ENCODE data around the gene MAP2K3.
"Not testable (repeated sequence)": the region's sequence is repeated elsewhere in the genome, so short reads cannot be mapped to it uniquely, and the experiment has no call there.

Gene MAP2K3

DNA sequence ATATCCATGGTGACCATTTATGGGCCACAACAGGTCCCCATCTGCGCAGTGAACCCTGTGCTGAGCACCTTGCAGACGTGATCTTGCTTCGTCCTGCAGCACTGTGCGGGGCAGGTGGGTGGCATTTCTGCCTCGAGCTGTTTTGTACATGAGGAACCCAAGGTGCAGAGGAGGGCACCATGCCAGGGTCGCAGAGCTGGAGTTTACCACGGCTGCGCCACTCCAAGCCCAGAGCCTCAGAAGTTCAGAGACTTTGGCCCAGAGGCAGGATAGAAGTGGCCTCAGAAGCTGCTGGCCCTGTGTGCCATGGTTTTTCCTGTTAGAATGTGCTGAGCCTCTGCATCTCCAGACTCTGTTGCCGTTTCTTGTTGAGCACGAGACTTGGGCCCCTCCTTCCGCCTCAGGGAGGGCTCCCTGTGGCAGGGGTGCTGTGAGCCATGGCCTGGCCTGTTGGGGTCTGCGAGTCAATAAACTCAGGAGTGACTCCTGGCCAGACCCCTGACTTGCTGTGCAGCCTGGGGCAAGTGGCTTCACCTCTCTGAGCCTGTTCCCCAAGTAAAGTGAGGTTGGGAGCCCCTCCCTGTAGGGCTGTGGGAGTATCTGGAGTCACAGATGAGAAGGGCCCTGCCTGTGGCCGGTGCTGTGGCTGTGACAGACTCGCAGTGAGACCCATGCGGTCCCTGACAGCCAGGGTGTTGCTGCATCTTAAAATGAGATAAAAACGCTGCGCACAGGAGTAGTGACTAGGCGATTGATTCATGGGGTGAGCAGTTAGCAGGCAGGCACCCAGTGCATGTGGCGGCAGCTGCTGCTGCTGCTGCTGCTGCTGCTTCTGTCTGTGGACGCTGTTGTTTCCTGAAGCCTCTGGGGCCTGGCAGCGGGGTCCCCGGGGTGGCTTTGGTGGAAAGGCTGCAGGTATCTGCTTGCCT lies 11.8 kb downstream of the MAP2K3 start:
- no peak for DNase-seq (ENCODE audit: low read depth in 1 of 2, low spot score in 1 of 2)

- DNase-seq (ENCODE audit: low read depth in 1 of 2, low spot score in 1 of 2) = no peak
These were observed 12.6 kb downstream of the MAP2K3 start for GRCh38 chr17:21297026-21297520.

DNA sequence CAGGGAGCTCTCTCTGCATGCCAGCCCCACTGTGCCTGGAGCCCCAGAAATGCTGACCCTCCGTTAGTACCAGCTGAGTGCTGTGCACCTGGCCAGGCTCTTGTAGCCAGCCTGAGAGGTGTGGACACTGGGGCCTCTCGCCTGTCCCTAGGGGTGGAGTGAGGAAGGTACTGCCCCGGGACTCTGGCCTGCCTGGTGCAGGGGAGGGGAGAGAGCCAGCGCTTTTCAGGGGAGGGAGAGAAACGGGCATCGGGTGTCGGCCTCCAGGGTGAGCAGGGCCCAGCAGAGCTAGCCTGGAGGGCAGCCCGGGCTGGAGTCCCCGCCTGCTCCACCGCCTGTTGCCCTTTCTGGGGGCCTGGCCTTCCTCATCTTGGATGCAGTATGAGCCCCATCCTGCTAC lies 13.1 kb downstream of the MAP2K3 start:
- DNase-seq (ENCODE audit: low read depth in 1 of 2, low spot score in 1 of 2) = no peak

GRCh38 chr17:21298056-21298982 lies 13.8 kb downstream of the MAP2K3 start:
- DNase-seq (ENCODE audit: low read depth in 1 of 2, low spot score in 1 of 2) = no peak

DNA sequence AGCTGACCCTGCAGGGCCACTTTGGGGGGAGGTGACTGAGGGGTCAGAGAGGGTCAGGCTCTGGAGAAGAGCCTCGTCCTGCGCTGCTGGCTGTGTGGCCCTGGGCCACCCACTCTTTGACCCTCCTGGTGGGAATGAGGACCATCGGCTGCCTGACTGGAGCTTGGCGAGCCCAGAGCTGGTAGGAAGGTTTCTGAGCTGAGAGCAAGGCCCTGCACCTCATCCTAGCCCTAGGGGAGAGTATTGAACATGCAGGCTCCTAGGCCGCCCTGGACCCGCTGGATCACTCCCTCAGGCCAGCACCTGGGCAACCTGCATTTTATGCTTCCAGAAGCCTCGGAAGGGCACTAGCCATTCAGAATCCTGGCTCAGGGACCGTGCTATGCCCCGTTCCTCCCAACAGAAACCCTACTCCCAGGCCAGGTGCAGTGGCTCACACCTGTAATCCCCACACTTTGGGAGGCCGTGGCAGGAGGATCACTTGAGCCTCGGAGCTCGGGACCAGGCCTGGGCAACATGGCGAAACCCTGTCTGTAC lies 14.5 kb downstream of the MAP2K3 start:
- no peak for DNase-seq (ENCODE audit: low read depth in 1 of 2, low spot score in 1 of 2)

DNA sequence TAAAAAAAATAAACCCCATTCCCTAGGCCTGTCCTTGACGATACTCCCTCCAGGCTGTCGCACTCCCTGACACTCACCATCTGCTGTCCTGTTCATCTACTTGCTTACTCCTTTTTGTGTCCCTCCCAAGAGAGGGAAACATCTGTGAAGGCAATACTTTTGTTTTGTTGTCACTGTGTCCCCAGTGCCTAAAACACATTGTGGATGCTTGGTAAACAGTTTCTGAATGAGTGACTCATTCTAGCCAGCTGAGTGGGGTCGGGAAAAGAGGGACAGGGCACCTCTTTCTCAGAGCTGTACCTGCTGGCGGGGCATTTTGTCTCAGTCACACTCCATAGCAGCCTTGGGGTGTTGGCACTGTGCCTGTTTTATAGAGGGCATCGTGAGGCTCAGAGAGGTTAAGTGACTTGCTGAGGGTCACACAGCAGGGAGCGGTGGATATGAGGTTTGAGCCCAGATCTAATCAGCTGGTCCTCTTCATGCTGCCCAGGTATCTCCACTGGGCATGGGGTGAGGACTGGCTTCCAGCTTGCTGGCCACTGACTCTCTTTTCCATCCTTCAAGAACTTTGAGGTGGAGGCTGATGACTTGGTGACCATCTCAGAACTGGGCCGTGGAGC lies 15.6 kb downstream of the MAP2K3 start:
- DNase-seq (ENCODE audit: low read depth in 1 of 2, low spot score in 1 of 2) = no peak

DNA sequence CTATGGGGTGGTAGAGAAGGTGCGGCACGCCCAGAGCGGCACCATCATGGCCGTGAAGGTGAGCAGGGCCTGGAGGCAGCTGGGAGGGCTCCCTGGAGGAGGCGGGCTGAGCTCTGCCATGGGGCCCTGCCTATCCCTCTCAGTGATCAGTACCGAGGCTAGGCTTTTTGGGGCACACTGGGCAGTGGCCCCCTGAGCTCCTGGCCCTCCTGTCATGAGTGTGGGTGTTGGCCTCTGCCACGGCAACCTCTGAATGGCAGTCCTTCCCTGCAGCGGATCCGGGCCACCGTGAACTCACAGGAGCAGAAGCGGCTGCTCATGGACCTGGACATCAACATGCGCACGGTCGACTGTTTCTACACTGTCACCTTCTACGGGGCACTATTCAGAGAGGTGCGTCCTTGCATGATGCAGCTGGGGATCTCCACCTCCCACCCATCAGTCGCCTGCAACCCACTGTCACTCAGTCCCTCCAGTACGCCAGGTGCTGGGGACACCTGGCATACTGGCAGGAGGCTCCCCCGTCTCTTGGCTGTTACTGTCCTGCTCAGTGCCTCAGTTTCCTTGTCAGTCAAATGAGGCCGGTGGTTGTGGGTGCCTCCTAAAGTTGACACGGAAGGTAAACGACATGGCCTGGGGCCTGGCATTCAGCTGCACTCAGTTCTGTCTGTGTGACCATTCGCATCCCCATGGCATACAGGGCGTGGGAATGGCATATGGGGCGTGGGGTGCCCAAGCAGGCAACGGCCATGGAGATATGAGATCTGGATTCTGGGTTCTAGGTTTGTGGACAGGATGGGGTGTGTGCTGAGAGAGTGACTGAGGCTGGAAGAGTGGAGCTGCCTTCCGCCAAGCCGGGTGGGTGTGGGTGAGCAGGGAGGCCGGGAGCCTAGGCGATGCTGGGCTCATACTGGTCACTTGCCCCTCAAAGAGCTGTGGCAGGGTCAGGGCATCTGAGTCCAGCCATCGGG lies 16.4 kb downstream of the MAP2K3 start:
- DNase-seq (ENCODE audit: low read depth in 1 of 2, low spot score in 1 of 2) = no peak

DNA sequence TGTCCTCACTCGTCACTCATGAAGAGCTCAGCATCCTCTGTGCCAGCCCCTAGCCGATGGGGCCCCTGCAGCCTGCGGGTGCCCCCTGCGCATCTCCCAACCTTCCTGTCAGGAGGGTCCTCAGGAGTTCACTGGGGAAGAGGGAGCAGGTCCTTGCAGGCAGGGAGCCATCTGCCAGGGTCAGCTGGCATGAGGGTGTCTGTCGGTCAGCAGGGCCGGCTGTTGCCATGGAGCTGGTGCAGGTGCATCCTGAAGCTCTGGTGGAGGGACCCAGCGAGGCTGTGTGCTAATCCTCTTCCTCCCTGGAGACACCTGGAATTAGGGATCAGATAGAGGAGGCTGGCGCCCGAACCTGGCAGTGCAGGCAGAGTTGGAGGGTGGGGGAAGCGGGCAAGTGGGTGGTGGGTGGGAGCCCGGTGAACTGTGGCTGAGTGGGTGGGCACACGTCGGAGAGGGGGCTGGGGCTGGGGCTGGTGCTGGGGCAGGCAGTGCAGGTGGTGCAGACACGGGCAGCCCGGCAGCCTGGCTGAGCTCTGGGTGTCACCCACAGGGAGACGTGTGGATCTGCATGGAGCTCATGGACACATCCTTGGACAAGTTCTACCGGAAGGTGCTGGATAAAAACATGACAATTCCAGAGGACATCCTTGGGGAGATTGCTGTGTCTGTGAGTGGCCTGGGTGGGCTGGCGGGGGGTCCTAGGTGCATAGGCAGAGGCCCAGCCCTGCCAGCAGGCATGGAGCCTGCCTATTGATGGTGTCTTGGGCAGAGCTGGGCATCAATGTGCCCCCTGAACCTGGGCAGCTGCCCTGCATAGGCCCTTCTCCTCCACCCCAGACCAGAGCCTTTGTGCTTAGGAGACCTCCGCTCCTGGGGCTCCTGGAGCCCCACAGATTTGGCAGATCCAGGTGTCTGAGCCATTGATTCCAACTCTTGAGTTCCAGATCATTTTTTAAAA lies 17.4 kb downstream of the MAP2K3 start:
- no peak for DNase-seq (ENCODE audit: low read depth in 1 of 2, low spot score in 1 of 2)

GRCh38 chr17:21302711-21303425 lies 18.4 kb downstream of the MAP2K3 start:
- DNase-seq (ENCODE audit: low read depth in 1 of 2, low spot score in 1 of 2) = no peak

DNA sequence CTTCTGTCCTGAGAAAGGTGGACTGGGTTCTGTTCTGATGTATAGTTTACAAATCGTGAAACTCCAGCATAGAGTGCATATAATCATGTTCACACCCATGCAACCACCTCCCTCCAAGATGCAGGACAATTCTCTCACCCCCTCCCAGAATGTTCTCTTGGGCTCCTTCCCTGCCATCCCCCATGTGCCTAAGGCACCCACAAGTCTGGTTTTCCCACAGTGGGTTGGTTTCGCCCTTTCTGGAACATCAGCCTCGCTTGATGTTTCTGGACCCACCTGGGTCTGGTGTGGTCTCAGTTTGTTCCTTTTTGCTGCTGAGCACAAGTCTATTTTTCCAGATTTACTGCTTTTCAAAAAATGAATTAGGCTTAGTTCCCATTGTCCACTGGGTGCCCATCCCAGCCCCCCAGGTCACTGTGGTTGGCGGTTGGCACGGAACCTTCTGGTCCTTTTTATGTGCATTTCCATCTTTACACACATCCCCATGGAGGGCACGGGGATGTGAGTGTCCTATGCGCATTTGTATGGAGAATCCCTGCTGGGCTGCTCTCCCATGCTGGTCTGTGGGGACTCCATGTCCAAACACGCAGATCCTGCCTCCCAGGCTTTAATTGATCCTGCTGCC lies 19.0 kb downstream of the MAP2K3 start:
- DNase-seq (ENCODE audit: low read depth in 1 of 2, low spot score in 1 of 2) = no peak

DNA sequence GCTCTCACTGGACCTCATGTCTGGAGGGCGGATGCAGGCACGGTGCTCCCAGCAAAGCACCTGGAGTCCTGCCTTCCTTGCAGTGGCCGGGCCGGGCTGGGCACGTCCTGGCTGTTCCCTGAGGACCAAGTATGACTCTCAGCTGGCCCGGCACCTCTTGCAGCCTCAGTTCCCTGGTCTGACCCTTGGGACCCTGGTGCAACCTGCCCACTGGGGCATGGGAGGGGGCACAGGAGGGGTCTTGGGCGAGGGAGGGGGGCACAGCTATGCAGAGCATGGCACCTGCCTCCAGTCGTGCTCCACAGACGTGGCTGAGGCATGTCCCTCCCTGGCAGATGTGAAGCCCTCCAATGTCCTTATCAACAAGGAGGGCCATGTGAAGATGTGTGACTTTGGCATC lies 19.6 kb downstream of the MAP2K3 start:
- DNase-seq (ENCODE audit: low read depth in 1 of 2, low spot score in 1 of 2) = no peak

DNA sequence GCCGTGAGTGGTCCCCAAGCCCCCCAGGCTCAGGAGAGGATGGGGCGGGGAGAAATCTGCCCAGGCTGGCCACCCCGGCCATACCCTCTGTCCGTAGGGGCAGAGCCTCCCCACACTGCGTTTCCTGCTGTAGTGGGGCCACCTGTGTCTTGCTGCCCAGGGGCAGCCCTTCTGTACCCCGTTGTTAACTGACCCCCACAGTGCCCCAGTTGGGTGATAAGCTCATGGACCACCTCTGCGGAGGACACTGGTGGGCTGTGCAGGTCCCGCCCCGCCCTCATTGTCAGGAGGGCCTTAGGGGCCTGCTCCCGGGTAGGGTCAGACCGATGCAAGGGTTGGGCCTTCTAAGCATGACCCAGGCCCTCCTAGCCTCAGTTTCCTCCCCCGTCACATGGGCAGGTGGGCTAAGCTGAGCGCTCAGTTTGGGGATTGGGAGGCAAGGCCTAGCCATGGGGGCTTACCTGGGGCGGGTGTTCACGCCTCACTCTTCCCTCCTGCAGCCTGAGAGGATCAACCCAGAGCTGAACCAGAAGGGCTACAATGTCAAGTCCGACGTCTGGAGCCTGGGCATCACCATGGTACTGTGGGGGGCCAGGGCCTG lies 20.1 kb downstream of the MAP2K3 start:
- not testable (repeated sequence) for DNase-seq (ENCODE audit: low read depth in 1 of 2, low spot score in 1 of 2)

- DNase-seq (ENCODE audit: low read depth in 1 of 2, low spot score in 1 of 2) = not testable (repeated sequence)
These were observed 21.1 kb downstream of the MAP2K3 start for GRCh38 chr17:21305431-21306180.

GRCh38 chr17:21306611-21307272 lies 22.2 kb downstream of the MAP2K3 start:
- not testable (repeated sequence) for DNase-seq (ENCODE audit: low read depth in 1 of 2, low spot score in 1 of 2)

- not testable (repeated sequence) for DNase-seq (ENCODE audit: low read depth in 1 of 2, low spot score in 1 of 2)
These were observed 22.7 kb downstream of the MAP2K3 start for GRCh38 chr17:21307273-21307625.

- not testable (repeated sequence) for DNase-seq (ENCODE audit: low read depth in 1 of 2, low spot score in 1 of 2)
These were observed 24.4 kb downstream of the MAP2K3 start for GRCh38 chr17:21308931-21309381.
